Neural progenitor cell (in vitro differentiated cells): ENCODE data around the gene FBXL12.

Experiments
- EZH2phosphoT487 ChIP-seq: fragments of 200-600 bp; sonication (generic); IDR thresholded peaks from 2 replicates; pipeline ENCODE4 v1.6.1; 2017; ENCODE audit warnings: antibody characterized with exemption
- TF ChIP-seq, protein P1 (sequence below): fragments of 200-600 bp; sonication (generic); IDR thresholded peaks from 2 replicates; pipeline ENCODE4 v1.5.1; 2017; ENCODE audit warnings: antibody characterized with exemption, mild to moderate bottlenecking

DNA sequence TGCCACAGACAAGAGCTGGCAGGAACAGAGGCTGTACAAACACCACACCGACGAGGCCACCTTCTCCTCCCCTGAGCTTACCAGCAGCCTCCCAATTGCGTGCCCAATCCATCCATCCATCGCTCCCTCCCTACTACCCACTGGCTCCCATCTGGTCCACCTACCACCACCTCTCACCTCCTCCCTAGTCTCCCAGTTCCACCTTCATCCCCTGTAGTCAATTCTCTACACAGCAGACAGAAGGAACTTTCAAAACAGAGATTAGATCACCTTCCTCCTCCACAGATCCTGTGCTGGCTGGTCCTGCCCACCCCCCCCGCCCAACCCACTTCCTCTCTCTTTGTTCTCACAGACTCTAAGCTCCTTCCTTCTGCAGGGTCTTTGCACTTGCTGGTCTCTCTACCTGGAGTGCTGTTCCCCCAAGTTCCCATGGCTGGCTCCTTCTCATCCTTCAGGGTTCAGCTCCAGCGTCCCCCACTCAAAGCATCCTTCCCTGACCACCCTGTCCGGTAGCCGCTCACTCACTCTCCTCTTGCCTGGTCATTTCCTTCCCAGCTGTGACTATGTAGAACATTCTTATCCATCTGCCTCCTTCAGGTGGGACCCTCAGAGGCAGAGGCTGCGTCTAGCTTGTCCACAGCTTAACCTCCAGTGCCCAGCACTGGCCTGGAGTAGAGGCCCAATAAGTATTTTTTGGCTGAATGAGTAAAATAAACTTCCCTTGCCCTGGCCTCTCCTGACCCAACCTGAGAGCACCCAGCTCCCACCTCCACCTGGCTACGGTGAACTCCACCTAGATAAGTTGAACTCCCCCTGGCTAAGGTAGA is 39.3 kb upstream of the FBXL12 start:
- no peak for TF ChIP-seq EZH2phosphoT487
- TF ChIP-seq, protein P1, sequence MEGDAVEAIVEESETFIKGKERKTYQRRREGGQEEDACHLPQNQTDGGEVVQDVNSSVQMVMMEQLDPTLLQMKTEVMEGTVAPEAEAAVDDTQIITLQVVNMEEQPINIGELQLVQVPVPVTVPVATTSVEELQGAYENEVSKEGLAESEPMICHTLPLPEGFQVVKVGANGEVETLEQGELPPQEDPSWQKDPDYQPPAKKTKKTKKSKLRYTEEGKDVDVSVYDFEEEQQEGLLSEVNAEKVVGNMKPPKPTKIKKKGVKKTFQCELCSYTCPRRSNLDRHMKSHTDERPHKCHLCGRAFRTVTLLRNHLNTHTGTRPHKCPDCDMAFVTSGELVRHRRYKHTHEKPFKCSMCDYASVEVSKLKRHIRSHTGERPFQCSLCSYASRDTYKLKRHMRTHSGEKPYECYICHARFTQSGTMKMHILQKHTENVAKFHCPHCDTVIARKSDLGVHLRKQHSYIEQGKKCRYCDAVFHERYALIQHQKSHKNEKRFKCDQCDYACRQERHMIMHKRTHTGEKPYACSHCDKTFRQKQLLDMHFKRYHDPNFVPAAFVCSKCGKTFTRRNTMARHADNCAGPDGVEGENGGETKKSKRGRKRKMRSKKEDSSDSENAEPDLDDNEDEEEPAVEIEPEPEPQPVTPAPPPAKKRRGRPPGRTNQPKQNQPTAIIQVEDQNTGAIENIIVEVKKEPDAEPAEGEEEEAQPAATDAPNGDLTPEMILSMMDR = no peak
